Fibroblast of villous mesenchyme (primary cell): ENCODE results near the gene DTYMK. TPM values are rescaled to one million over a fixed set of nuclear protein-coding genes. Genes with fewer than 3 reads are reported as not detected.

Experiments used
- DNase-seq: peaks from one replicate; pipeline ENCODE4 v3.0.0-alpha.2; 2010; ENCODE audit warnings: low read depth
- H3K4me3 ChIP-seq: 2 replicates; pipeline ENCODE4 v1.5.1; 2011; ENCODE audit warnings: low read depth, mild to moderate bottlenecking, low read length
- total RNA-seq: library from RNA; depleted of rRNA; stranded (reverse); fragments of >200 nt; gene quantifications from 2 replicates; pipeline ENCODE4 v1.2.3, GENCODE V29; 2012
- TF ChIP-seq, protein P1 (sequence below): IDR thresholded peaks from 2 replicates; pipeline ENCODE4 v1.5.1; 2012; ENCODE audit warnings: low read depth, mild to moderate bottlenecking, low read length; ENCODE audit not compliant: insufficient read depth

DTYMK gene
- total RNA-seq, 1 donor = 33.2 TPM

DNA sequence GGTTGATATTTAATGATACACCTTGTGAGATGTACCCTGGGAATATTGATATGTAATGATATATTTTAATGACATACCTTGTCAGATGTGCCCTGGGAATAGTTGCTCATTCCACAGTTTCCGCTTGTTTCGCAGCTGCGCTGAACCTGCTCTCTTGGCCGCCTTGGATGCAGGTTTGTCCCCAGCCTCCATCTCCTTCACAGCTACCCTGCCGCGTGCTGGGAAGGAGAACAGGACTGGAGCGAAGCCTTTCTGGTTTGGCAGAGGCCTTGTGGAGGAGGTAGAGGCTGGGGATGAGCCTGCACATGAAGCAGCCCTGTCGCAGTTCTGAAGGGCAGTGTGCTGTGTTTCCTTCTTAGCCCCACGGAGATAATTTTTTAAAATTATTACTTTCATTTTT is 34.5 kb downstream of the DTYMK start:
- H3K4me3 ChIP-seq = no peak overlapping the region
- no peak for DNase-seq
- TF ChIP-seq, protein P1, sequence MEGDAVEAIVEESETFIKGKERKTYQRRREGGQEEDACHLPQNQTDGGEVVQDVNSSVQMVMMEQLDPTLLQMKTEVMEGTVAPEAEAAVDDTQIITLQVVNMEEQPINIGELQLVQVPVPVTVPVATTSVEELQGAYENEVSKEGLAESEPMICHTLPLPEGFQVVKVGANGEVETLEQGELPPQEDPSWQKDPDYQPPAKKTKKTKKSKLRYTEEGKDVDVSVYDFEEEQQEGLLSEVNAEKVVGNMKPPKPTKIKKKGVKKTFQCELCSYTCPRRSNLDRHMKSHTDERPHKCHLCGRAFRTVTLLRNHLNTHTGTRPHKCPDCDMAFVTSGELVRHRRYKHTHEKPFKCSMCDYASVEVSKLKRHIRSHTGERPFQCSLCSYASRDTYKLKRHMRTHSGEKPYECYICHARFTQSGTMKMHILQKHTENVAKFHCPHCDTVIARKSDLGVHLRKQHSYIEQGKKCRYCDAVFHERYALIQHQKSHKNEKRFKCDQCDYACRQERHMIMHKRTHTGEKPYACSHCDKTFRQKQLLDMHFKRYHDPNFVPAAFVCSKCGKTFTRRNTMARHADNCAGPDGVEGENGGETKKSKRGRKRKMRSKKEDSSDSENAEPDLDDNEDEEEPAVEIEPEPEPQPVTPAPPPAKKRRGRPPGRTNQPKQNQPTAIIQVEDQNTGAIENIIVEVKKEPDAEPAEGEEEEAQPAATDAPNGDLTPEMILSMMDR = no peak

DNA sequence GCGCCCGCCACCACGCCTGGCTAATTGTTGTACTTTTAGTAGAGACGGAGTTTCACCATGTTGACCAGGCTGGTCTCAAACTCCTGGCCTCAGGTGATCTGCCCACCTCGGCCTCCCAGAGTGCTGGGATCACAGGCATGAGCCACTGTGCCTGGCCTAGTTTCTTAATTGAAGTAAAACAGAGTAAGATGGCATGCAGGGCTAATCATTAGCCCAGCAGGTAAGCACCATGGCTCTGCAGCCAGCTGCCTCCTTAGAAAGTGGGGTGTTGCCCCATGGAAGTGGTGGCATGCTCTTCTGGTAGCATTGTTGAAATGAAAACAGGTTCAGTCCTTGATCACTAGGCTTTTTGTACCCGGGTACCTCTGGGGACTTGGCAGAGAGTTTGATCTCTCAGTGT is 36.7 kb downstream of the DTYMK start:
- no peak overlapping the region for H3K4me3 ChIP-seq
- DNase-seq = no peak
- TF ChIP-seq, protein P1 = no peak

DNA sequence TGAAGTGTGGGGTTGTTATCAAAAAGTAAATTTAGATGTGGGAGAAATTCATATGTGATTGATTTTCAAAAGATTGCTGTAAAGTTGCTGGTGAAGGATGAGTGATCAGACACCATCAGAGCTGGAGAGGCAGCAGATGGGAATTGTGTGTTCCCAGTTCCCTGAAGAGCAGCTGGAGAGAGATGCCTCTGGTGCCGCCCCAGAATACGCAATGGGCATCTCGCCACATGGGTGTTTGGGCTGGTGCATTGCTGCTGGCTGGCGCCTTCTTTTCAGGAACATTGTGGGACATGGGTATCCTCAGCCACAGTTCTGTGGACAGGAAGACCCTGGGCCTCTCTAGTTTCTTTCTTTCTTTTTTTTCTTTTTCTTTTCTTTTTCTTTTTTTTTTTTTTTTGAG is 37.2 kb downstream of the DTYMK start:
- TF ChIP-seq, protein P1 = no peak
- no peak for DNase-seq
- H3K4me3 ChIP-seq = no peak overlapping the region

DNA sequence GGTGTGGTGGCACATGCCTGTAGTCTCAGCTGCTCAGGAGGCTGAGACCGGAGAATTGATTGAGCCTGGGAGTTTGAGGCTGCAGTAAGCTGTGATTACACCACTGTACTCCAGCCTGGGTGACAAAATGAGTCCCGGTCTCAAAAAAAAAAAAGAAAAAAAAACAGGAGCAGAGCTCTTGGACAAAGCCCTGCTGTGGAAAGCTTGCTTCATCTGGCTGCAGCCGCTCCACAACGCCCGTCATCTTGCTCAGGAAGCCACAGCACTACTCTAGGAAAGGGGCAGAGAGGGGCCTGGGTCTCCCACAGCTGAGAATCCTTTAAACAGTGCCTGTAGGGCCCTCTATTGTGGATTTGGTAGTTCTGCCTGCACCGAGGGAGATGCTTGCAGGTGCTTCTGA is 38.2 kb downstream of the DTYMK start:
- H3K4me3 ChIP-seq = no peak overlapping the region
- TF ChIP-seq, protein P1 = no peak
- no peak for DNase-seq

DNA sequence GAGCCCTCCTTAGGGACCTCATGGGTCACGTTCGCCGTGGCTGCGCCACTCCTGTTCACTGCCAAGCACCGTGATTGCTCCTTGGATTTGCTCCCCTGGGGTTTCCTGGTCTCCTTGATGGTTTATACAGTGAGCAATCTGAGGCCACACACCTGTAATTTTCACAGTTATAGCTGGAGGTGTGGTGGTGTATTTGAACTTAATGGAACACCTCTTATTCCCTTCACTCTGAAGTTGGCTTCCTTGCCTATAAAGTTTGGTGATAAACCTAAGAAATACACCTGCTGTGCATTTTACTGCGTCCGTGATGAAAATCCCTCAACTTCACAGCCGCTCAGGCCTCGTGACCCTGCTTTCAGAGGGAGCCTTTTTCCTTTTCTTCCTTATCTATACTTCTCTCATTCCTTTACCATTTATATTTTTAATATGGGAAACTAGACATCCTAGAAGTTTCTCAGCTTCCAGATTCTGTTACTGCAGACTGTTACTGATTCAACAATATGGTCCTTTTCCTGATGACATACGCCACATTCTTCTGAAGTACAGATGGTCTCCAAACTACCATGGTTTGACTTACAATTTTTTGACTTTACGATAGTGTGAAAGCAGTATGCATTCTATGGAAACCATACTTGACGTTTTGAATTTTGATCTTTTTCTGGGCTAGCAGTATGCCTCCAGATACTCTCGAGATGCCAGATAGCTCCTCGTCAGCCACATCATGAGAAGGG is 40.5 kb downstream of the DTYMK start:
- TF ChIP-seq, protein P1 = no peak
- no peak overlapping the region for H3K4me3 ChIP-seq
- DNase-seq = no peak

DNA sequence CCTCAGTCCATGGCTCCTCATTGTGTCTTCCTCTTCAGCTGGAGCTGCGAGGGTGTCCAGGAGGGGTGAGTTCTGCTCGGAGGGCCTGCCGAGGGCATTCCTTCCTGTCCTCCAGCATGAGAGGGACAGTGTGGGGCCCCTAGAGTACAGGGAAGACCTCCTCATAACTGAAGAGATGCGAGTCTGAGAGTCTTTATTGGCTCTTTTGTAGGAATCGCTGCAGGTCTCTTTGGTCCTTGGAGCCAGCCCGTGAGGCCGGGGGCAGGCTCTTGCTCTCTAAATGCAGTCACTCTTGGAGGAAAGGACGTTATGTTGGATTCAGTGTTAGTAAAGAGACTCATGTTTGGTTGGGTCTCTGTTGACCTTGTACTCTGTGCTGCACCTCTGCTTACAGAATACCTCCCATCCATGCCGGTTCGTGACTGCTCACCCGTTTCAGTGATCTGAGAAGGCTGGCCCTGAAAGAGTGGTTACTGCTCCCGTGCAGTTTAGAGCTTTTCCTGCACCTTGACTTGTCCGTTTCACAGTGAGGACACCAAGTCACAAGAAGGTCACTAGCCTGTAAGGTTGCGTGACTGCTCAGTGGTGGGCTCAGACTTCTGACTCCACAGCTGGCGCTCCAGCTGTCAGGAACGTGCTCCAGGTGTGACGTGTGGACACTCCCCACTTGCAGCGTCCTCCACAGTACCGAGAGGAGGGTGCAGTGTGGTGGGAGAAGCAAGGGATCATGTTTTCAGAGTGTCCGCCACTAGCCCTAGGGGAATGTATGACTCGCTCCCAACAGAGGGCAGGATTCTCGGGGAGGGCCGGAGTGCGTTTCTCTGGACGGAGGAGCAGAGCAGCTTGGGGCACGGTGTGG is 41.3 kb downstream of the DTYMK start:
- H3K4me3 ChIP-seq = no peak overlapping the region
- TF ChIP-seq, protein P1 = no peak
- DNase-seq = no peak
